H1 (cell line): Measurements from ENCODE around the gene ZNF835. TPM values are rescaled to one million over a fixed set of nuclear protein-coding genes. Genes with fewer than 3 reads are reported as not detected.

ENCODE experiments used
- ATF2 ChIP-seq: IDR thresholded peaks from 2 replicates; pipeline ENCODE4 v1.6.1; 2012; ENCODE audit warnings: low read length, inconsistent platforms
- ATF3 ChIP-seq: IDR thresholded peaks from 2 replicates; pipeline ENCODE4 v1.6.1; 2011; ENCODE audit warnings: low read depth, mild to moderate bottlenecking, low read length; ENCODE audit not compliant: insufficient read depth
- CBX8 ChIP-seq: fragments of 300-800, 300-1000 bp; sonication (generic); IDR thresholded peaks from 2 replicates; pipeline ENCODE4 v1.7.1; 2016; ENCODE audit warnings: low read depth, low read length, borderline replicate concordance
- CHD7 ChIP-seq: fragments of 300-600 bp; sonication (generic); IDR thresholded peaks from 2 replicates; pipeline ENCODE4 v1.7.1; 2012; ENCODE audit warnings: low read length, moderate library complexity, mild to moderate bottlenecking, inconsistent platforms; ENCODE audit not compliant: insufficient replicate concordance
- GTF2F1 ChIP-seq: IDR thresholded peaks from 2 replicates; pipeline ENCODE4 v1.6.1; 2012; ENCODE audit warnings: low read depth, low read length, improper control_type of control experiment, borderline replicate concordance
- KDM5A ChIP-seq: fragments of 200-600 bp; IDR thresholded peaks from 2 replicates; pipeline ENCODE4 v1.7.1; 2012; ENCODE audit warnings: mild to moderate bottlenecking, low read length, inconsistent platforms, mixed read lengths
- RAD21 ChIP-seq, 2 experiments: IDR thresholded peaks in 1 of 2; conservative IDR thresholded peaks in 1 of 2; 2 replicates each; pipeline ENCODE4 v1.6.1; 2011; ENCODE audit warnings: low read depth in 2 of 2, low read length in 2 of 2, improper control_type of control experiment in 1 of 2, inconsistent platforms in 1 of 2, mild to moderate bottlenecking in 1 of 2, moderate library complexity in 1 of 2
- SP1 ChIP-seq: IDR thresholded peaks from 2 replicates; pipeline ENCODE4 v1.6.1; 2011; ENCODE audit warnings: low read depth, low read length
- SP2 ChIP-seq: IDR thresholded peaks from 2 replicates; pipeline ENCODE4 v1.6.1; 2012; ENCODE audit warnings: mild to moderate bottlenecking, low read length, inconsistent platforms
- polyA plus RNA-seq, 7 experiments: library from polyadenylated mRNA; depleted of rRNA in 3 of 7; stranded (reverse) in 5 of 7; unstranded in 2 of 7; fragments of >200 nt in 5 of 7; fragments of 200-250 nt in 2 of 7; gene quantifications; 1 replicate in 5 of 7; 2 replicates in 1 of 7; 4 replicates in 1 of 7; pipeline versions ENCODE4 v1.2.1 to v1.2.3, GENCODE V29; 2011 to 2013; ENCODE audit warnings: missing spikeins in 2 of 7, mixed read lengths in 2 of 7
- total RNA-seq: library from RNA; stranded (reverse); fragmentation: NEBNext Ultra II Directional; extraction: Animal tissue kit (Norgen Biotek cat#: 25700); gene quantifications from 2 replicates; pipeline ENCODE4 v1.2.1, GENCODE V29; 2021

Gene ZNF835
- total and polyA plus RNA-seq, 2 of the 8 experiments (the other 6 are each of a cell fraction or from before 2014, with no cell fraction given): 0.02 to 1.8 TPM

GRCh38 chr19:56625708-56626107, 45.8 kb downstream of the ZNF835 start (continued):
- TF ChIP-seq CHD7 (no peak), RAD21 (IDR thresholded peaks at IDR 0.05 in 1 of 2, conservative IDR thresholded peaks at IDR 0.05 in 1 of 2; ENCODE audit: low read depth in 2 of 2, low read length in 2 of 2) (no peak), SP2 (no peak), ATF2 (no peak), KDM5A (no peak), SP1 (no peak), ATF3 (no peak), GTF2F1 (no peak), CBX8 (no peak)
